22Rv1 (cell line): ENCODE measurements around the gene RPUSD1.

Experiments
- CTCF ChIP-seq: fragments of 450-650 bp; IDR thresholded peaks from 2 replicates; pipeline ENCODE4 v1.5.1; 2017; ENCODE audit warnings: mild to moderate bottlenecking
- ZFX ChIP-seq: fragments of 450-650 bp; IDR thresholded peaks from 2 replicates; pipeline ENCODE4 v1.6.1; 2017; ENCODE audit warnings: antibody characterized with exemption, borderline replicate concordance

GRCh38 chr16:782258-782657, 5.9 kb downstream of the RPUSD1 start:
- TF ChIP-seq CTCF (no peak), ZFX (no peak)
